ENCODE data around the gene TMEM117. TPM values are rescaled to one million over a fixed set of nuclear protein-coding genes. Genes with fewer than 3 reads are reported as not detected.

TMEM117 gene
- total and polyA plus RNA-seq, 2 donors from 2014 or later = 5.9 to 6.0 TPM

DNA sequence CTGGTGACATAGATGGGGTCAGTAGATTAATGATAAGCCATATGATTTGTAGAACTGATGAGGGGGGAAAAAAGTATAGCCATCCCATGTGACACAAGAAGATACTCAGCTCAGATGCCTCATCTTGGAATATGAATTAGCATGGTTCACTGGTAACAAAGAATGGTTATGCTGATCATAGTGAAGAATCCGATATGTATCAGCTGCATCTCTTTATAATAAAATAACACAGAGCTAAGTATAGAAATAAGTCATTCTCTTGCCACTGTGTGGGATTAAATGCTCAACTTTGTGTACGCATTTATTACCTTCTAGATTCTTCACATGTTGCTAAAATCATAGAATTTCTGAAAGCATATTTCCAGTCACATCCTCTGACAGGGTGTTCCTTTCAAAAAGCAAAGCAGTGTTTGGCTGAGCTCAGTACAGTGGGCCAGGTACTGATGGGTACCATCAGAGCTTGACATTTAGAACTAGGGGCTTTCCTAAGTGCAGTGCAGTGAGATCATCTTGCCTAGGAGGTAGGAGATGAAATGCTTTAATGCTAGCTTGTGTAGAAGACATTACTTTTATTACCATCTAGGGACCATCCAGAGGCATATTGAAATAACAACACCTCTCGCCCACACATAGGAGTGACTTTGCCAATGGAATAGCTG is 256.2 kb downstream of the TMEM117 start:
- Histone ChIP-seq H3K27ac (ENCODE audit: low read depth in 2 of 2, low read length in 2 of 2) (no peak overlapping the region), H3K4me1 (ENCODE audit: control insufficient read depth in 2 of 3, insufficient read depth in 2 of 3, low read depth in 1 of 3, low read length in 3 of 3) (no peaks in the 10 kb centered on the region), H3K4me3 (ENCODE audit: low read length in 3 of 3) (no peak overlapping the region), H3K9me3 (ENCODE audit: control insufficient read depth in 2 of 3, insufficient read depth in 1 of 3, low read length in 3 of 3) (no peaks in the 10 kb centered on the region), H3K36me3 (ENCODE audit: control insufficient read depth in 2 of 3, insufficient read depth in 3 of 3, low read length in 3 of 3) (no peaks in the 10 kb centered on the region), H3K27me3 (ENCODE audit: control insufficient read depth, insufficient read depth, low read length) (no peaks in the 10 kb centered on the region), H3K9ac (ENCODE audit: low read length in 3 of 3) (no peak overlapping the region)
- DNase-seq = no peak
- intact Hi-C loops (cut with DNase I) = no loop called here
- TF ChIP-seq CTCF (IDR thresholded peaks at IDR 0.05; ENCODE audit: borderline replicate concordance, extremely low read depth, insufficient read depth) = no peak
- FAIRE-seq = no peak

DNA sequence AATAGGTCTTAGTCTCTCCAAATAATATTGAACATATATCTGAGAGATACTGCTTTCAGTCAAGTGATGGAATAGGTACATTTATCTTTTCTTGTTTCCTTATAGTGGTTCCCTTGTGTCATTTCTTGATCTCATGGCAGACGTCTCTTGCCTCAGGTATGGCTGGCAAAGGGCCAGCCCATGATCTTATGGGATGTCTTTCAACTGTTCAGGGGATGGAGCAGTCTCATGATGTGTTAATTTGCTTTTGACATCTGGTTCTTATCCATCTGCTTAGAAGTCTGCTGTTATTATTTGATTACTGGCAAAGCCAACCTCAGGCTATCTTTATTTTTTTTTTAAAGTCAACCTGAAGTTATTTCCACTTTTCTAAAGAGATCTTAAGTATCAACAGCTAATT is 262.9 kb downstream of the TMEM117 start:
- no peak for TF ChIP-seq CTCF (IDR thresholded peaks at IDR 0.05; ENCODE audit: borderline replicate concordance, extremely low read depth, insufficient read depth)
- no peak overlapping the region for H3K9ac ChIP-seq (ENCODE audit: low read length in 3 of 3)
- FAIRE-seq (no peak), DNase-seq (no peak)
- H3K9me3 ChIP-seq (ENCODE audit: control insufficient read depth in 2 of 3, insufficient read depth in 1 of 3, low read length in 3 of 3) = no peaks in the 10 kb centered on the region
- no peaks in the 10 kb centered on the region for H3K27me3 ChIP-seq (ENCODE audit: control insufficient read depth, insufficient read depth, low read length)
- H3K36me3 ChIP-seq (ENCODE audit: control insufficient read depth in 2 of 3, insufficient read depth in 3 of 3, low read length in 3 of 3) = no peaks in the 10 kb centered on the region
- H3K4me1 ChIP-seq (ENCODE audit: control insufficient read depth in 2 of 3, insufficient read depth in 2 of 3, low read depth in 1 of 3, low read length in 3 of 3) = no peaks in the 10 kb centered on the region
- intact Hi-C loops (cut with DNase I) = no loop called here
- no peak overlapping the region for H3K27ac ChIP-seq (ENCODE audit: low read depth in 2 of 2, low read length in 2 of 2)
- H3K4me3 ChIP-seq (ENCODE audit: low read length in 3 of 3) = no peak overlapping the region

DNA sequence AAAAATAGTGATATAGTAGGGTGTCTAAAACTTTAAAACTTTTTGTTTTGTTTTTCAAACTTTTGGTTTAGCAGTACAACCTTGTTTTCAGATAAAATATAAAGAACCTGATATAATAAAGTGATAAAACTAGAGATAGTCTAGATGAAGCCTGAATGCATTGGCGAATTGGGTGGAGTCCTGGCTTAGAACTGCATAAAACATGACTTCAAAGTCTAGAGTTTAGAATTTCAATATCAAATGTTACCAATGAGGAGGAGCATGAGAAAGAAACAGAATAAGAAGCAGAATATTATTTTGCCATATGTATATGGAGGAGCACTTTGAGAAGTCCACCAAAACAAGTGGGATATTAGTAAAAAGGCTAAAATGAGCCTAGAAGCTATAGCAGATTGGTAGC is 263.6 kb downstream of the TMEM117 start:
- H3K9me3 ChIP-seq (ENCODE audit: control insufficient read depth in 2 of 3, insufficient read depth in 1 of 3, low read length in 3 of 3) = no peaks in the 10 kb centered on the region
- FAIRE-seq = no peak
- H3K36me3 ChIP-seq (ENCODE audit: control insufficient read depth in 2 of 3, insufficient read depth in 3 of 3, low read length in 3 of 3) = no peaks in the 10 kb centered on the region
- no peak for TF ChIP-seq CTCF (IDR thresholded peaks at IDR 0.05; ENCODE audit: borderline replicate concordance, extremely low read depth, insufficient read depth)
- no peak overlapping the region for H3K4me3 ChIP-seq (ENCODE audit: low read length in 3 of 3)
- H3K9ac ChIP-seq (ENCODE audit: low read length in 3 of 3) = no peak overlapping the region
- intact Hi-C loops (cut with DNase I) = no loop called here
- no peak overlapping the region for H3K27ac ChIP-seq (ENCODE audit: low read depth in 2 of 2, low read length in 2 of 2)
- no peaks in the 10 kb centered on the region for H3K4me1 ChIP-seq (ENCODE audit: control insufficient read depth in 2 of 3, insufficient read depth in 2 of 3, low read depth in 1 of 3, low read length in 3 of 3)
- no peak for DNase-seq
- H3K27me3 ChIP-seq (ENCODE audit: control insufficient read depth, insufficient read depth, low read length) = no peaks in the 10 kb centered on the region

- intact Hi-C loops (cut with DNase I) = no loop called here
- H3K4me3 ChIP-seq (ENCODE audit: low read length in 3 of 3) = no peak overlapping the region
- no peak overlapping the region for H3K9ac ChIP-seq (ENCODE audit: low read length in 3 of 3)
- H3K9me3 ChIP-seq (ENCODE audit: control insufficient read depth in 2 of 3, insufficient read depth in 1 of 3, low read length in 3 of 3) = no peaks in the 10 kb centered on the region
- no peaks in the 10 kb centered on the region for H3K36me3 ChIP-seq (ENCODE audit: control insufficient read depth in 2 of 3, insufficient read depth in 3 of 3, low read length in 3 of 3)
- H3K27ac ChIP-seq (ENCODE audit: low read depth in 2 of 2, low read length in 2 of 2) = no peak overlapping the region
- DNase-seq (no peak), FAIRE-seq (no peak)
- TF ChIP-seq CTCF (IDR thresholded peaks at IDR 0.05; ENCODE audit: borderline replicate concordance, extremely low read depth, insufficient read depth) = no peak
- H3K4me1 ChIP-seq (ENCODE audit: control insufficient read depth in 2 of 3, insufficient read depth in 2 of 3, low read depth in 1 of 3, low read length in 3 of 3) = no peaks in the 10 kb centered on the region
- H3K27me3 ChIP-seq (ENCODE audit: control insufficient read depth, insufficient read depth, low read length) = no peaks in the 10 kb centered on the region
Measured at GRCh38 chr12:44100264-44100663, 264.4 kb downstream of the TMEM117 start.

Measured in kidney (tissue), 14 donors.